GM20431 (cell line): ENCODE results near the gene HTRA2.

Experiments
- in situ Hi-C: fragments of 300-500 bp; cut with MseI, MboI; formaldehyde crosslinking; loops from one replicate; pipeline ENCODE4 v1.15.0; 2020; ENCODE audit warnings: low sequenced_read_pairs; ENCODE audit not compliant: unreplicated experiment

The HTRA2 gene

DNA sequence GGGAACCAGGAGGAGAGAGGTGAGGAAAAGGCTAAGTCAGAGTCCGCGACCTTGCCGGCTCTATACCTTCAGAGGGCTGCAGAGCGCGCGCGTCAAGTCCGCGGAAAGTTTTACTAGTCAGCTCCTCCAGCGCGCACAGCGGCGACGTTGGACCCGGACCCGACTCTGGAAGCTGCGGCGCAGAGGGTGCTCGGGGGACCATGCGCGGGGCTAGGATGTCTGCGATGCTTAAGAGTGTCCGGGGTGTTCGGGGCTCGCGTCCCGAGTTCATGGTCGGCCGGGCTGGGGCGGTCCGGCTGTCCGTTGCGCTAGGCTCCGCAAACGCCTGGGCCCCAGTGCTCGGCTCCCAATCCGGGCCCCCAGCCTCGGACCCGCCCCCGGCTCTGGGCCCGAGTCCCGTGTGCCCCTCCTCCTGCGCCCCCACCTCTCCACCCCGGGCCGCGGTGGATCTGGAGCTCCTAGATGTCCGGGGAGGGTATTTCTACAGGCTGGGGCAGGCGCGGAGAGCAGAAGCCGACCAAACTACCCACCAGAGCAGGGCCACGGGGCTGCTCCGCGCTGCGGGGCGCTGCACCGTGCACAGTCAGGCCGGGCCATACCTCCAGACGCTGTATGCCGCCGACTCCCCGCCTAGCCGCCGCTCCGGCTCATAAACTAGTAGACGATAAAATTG is 30.3 kb upstream of the HTRA2 start, which contains the start of gene LBX2:
LBX2 (minus strand) TSS at position 337 of the 673 bp plus-strand sequence; CDS start at position 271, 66 bp downstream.
- in situ Hi-C loops: loop anchor here (25.0 kb wide), 1 partner anchor 88 kb away; no protein-coding TSS in a partner anchor

DNA sequence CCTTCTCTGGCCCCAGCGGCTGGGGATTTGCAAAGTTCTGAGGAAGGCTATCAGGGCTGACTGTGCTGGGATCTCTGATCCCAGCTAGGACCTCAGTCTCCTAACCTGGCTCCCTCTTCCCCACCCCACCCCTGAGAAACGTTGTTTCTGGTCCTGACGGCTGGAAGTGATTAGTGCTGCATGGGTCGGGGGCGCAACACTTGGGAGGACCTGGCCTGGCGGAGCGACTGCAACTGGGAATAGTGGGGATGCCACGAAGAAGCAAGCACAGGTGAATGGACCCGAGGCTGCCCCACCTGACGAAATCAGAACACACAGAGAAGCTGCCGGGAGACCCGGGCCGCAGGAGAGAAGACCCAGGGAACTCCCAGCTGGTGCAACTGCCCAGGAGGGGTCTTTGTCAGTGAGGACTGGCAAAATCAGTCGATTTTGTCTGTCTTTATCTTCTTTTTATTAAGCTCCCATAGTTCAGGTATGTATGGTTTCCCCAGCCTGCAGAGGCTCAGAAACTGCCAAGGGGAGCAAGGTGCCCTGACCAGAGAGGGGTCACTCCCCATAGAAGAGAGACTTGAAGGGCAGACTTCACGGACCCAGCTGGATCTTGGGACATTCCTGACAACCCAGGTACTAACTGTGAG is 29.7 kb upstream of the HTRA2 start:
- in situ Hi-C loops: loop anchor here (25.0 kb wide), 1 partner anchor 87 kb away; no protein-coding TSS in a partner anchor

DNA sequence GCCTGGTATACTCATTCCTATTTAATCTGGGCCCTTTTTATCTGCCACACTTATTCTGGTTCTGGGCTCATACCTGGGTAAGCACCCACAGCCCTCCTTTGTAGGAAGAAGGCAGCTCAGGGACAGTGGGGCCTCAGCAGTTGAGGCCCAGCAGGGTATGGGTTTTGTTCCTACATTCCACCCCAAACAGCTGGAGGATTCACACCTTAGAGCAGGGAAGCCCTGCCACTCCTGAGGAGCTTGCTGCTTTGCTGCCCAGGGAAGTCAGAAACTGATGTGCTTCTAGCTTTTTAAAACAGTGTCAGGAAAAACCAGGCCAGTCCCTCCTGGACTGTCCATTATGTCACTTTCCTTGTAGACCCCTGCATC is 29.2 kb upstream of the HTRA2 start:
- in situ Hi-C loops: no loop called here

DNA sequence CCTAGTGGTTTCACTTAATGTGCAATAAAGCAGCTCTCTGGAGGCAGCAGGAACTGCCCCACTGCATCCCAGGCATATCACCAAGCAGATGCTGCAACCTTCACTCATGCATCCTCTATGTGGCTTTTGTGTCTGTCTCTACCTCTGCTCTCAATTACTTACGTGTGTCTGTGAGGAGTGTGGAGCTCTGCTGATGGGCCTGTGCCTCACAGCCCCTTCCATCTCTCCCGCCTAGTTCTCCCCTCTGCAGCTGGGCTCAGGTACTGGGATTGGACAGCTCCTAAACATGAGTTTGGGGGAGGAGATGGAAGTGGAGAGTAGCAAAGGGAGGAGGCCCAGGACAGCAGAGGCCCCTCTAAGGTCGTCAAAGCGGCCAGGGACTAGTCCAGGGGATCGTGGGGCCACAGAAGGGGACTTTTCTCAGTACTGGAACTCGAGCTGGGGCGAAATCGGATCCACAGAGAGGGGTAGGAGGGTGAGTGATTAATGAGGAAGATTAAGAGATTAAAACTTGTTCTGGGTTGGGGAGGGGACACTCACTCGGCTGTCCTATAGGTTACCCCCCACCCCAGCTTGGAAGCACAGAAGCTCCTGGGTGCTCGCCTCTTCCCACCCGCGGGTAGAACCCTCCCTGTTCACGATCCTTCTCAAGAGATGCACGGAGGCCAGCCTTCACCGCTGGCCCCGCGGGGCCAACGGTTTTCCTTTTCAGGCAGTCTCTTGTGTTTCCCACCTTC is 28.2 kb upstream of the HTRA2 start:
- in situ Hi-C loops: no loop called here

DNA sequence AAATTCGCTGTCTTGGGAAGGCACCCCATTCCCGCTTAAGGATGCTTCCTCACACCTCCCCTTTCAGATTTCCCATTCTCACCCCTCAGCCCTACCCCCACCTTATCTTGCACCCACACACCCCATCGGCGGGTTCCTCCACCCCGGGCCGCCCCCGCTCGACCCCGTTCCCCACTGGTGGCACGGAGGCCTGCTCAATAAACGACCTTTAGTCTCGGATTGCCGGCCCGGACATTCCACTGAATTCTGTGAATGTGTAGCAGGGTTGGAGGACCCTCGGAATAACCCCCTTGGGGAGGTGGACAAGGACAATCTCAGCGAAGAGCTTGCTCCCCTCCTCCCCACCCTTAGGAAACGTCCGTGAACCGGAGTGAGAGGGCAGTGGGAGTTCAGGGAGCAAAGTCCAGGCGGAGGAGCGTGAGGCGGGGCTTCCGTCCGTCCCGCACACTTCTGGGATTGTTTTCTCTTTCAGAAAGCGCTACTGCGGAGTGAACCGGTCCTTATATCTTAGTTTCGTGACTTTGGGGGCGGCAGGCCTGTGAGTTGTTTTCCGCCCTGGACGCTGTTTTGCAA is 27.5 kb upstream of the HTRA2 start:
- in situ Hi-C loops: no loop called here

DNA sequence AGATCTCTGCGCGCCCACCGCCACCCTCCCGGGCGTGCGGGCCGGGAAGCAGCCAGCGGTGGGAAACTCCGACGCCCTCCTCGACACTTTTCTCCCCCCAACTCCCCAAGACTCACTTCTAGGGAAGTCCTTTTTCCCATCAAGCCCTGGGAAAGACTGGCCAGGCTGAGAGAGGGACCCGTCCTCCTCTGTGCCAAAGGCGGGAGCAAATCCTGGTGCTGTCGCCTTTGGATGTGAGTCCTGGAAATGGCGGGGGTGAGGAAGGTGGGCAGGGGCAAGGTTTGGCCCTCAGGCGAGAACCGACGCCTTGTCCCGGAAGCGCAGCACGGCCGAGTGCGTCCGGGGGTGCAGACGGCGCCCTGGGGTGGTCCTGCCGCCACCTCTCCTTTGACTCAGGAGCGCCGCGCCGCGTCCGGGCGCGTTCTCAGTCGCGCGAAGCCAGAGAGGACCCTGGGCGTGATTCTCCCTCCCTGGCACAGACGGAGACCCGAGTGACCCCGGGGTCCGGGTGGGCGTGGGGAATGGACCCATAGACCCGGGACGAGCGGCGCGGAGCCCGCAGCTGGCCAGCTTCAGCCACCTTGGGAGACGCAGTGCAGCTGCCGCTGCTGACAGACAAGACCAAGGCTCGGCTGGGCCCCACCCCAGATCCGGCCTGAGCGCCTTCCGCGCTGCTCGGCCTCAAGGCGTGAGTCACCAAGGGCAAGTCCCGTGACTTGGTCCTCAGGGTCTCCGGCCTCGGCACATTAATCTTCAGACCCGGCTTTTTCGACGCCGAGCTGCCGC is 26.8 kb upstream of the HTRA2 start:
- in situ Hi-C loops: no loop called here

DNA sequence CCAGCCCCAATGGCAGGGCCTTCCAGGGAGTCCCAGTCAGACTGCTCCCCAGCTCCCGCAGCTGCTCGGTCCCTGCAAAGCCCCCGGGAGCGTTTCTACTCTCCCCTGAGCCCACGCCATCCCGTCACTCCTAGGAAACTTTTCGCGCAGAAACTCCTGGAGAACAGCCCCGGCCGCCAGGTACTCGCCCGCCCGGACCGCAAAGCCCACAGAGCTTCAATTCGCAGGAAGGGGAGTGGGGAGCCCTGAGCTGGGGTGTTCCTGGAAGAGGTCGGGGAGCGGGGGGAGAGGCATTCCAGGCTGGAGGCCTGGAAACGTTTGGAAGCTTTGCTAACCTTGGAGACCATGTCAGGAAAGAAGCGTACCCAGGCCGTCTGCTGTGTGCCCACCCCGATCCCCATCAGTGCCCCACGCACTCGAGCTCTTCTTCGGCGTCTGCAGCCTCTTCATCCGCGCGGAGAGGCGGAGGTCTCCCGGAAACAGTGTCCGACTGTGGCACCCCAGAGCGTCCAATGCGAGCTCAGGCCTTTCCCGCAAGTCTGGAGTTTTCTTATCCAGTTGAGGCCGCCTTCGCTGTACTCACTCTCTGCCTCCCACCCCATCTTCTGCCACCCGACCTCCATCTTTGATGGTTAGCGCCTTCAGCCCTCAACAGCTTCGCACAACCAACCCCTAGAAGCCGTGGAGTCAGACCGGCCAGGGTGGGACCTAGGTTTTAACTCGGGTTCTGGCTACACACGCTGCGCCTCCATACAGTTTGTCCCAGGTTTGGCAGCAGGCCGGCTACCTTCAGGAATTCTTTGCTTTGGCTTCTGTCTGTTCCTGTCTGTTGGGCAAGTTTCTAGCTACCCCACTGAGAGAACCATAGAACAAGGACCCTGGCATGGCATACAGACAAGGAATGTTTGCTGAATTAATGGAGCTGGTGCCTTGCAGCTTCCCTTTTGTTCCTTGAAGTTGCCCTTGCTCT is 25.9 kb upstream of the HTRA2 start:
- in situ Hi-C loops: no loop called here

DNA sequence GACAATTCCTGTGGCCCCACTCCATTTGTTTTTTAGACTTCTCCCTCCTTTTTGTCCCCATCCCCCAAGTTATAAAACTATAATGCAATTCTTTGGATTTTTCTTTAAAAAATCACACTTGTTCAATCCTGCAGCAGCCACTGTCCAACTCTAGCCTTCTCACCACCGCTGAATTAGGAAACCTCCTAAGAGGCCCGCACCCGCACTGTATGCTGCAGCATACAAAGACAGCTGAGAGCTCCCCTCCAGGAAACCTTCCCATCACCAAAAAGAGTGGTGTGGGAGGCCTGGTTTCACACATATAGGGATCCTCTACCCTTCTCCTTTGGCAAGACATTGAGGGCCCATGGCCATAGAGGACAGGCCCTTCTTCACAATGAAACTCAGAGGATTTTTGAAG is 25.1 kb upstream of the HTRA2 start:
- in situ Hi-C loops: no loop called here

DNA sequence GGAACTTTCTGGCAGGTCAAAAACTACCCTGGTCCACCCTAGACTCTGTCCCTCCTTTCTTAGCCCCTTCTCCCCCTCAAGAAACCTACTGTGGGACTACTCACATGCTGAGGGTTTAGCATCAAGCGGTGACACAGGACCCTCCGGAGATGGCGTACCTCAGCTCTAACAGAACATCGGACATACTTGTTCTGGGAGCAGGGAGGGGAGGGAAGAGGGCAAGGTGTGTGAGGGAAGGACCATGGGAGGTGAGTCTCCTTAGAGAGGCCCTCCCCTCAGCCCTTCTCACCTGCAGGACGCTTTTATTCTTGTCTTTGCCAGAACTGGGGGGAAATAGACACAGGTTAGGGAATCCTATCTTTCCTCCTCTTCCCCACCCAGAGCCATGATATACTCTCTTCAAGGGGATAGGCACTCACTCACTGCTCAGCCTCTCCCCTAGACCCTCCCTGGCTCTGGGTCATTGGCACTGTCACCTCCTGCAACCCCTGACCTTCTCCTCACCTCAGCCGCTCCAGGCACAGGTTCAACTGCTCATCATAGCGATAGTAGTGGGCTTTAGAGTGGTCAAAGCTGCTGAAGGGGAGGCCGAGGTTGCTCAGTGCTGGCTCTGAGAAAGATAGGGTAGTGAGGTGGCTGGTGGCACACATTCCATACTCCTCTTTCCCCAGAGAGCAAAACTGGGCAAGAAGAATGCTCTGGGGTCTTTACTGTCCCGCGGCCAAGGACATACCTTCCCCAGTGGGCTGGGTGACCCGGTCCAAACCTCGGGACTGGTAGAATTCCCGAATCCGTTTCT is 24.1 kb upstream of the HTRA2 start:
- in situ Hi-C loops: no loop called here

DNA sequence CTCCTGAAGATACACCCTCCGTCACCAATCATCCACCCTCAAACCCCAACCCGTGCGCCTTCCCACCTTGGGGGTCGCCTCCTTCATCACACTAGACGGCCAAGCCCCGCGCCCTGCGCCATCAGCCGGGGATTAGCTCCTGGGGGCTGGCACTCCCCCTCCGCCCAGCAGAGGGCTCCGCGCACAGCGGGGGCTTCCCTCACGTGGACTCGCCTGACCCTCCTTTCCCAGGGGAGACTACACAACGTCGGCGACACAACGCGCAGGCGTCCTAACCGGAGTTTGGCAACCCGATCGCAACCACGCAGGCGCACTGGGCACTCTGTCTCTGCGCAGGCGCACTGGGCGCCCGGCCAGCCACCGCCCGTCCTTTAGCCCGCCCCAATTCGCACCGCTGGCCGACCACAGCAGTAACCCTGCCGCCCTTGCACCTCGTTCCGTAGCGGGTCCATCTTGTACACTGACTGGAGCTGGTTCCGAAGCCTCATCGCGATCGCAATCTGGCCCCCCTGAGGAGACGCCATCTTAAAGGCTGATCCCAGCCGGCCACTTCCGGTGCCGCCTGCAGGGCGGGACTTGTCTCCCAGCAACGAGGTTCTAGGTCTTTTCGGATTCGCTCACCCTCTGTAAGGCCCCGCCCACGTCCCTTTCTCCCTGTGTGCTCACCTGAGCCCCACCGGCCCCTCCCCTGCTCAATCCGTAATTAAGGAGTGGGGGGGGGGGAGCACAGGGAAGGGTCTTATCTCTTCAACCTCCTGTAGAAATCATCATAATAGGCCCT is 22.4 kb upstream of the HTRA2 start, which contains the start of gene PCGF1:
PCGF1 (minus strand) TSS at position 551 of the 781 bp plus-strand sequence; CDS start at position 524, 27 bp downstream.
- in situ Hi-C loops: no loop called here

DNA sequence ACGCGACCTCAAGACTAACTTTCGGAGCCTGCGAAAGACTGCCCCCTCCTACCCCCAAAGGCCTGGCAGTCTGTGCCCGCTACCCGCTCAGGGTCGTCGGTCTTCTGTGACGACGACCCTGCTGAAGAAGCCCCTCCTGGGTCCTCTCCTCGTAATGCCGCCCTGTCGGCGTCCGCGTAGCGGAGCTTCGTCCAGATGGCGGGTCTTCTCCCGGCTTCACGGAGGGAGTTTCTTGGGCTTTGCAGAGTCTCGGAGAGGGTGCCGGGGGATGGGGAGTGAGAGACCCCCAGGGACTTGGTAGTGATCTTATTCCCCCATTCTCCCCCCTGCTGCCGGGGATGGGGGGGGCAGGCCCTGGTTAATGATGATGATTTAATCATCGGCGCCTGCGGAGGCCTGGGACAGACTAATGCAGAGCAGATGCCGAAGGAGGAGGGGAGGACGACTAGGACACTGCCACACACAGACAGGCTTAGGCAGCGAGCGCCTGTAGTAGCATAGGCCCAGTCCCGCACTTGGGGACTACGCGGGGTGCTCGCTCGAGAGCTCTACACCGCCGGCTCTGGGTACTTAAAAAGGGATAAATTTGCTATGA is 21.7 kb upstream of the HTRA2 start:
- in situ Hi-C loops: no loop called here

DNA sequence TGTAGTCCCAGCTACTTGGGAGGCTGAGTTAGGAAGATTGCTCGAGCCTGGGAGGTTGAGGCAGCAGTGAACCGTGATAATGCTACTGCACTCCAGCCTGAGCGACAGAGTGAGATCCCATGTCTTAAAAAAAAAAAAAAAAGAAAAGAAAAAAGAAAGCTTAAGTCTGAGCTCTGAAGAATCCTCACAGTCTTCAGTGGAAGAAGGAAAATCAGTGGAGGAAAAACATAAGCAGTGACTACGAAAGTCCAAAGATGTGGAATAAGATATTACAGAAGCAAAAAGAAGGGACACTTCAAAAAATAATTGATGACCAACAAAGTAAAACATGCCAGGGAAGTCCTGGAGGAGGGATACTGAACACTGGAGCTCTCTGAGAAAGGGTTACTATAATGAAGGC is 19.5 kb upstream of the HTRA2 start:
- in situ Hi-C loops: no loop called here

DNA sequence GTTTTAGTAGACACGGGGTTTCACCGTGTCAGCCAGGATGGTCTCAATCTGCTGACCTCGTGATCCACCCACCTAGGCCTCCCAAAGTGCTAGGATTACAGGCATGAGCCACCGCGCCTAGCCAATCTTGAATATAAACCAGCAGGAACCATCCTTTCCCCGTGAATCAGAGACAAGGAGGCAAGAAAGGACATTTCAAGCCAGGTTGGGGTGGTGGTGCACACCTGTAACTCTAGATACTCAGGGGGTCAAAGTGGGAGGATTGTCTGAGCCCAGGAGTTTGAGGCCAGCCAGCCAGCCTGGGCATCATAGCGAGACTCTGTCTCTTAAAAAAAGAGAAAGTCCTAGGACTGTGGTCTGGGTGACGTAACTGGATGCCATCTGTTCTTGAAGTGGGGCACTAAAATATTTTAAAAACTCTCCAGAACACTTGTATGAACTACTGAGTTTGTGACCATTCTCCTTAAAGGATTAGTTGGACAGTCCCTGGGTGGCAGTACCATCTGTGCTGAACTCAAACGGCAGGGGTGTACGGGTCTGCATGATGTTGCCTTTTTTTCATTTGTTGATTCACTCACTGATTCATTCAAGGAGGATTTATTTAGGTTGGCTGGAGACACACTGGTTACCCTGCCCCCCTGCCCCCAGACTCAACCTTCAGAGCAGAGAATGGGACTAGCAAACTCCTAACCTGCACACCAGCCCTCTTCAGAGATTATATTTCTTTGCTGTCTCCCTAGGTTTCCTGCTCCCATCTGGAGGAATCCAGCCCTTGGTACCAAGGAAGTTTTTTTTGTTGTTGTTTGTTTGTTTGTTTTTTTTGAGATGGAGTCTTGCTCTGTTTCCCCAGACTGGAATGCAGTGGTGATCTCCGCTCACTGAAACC is 18.4 kb upstream of the HTRA2 start:
- in situ Hi-C loops: no loop called here

DNA sequence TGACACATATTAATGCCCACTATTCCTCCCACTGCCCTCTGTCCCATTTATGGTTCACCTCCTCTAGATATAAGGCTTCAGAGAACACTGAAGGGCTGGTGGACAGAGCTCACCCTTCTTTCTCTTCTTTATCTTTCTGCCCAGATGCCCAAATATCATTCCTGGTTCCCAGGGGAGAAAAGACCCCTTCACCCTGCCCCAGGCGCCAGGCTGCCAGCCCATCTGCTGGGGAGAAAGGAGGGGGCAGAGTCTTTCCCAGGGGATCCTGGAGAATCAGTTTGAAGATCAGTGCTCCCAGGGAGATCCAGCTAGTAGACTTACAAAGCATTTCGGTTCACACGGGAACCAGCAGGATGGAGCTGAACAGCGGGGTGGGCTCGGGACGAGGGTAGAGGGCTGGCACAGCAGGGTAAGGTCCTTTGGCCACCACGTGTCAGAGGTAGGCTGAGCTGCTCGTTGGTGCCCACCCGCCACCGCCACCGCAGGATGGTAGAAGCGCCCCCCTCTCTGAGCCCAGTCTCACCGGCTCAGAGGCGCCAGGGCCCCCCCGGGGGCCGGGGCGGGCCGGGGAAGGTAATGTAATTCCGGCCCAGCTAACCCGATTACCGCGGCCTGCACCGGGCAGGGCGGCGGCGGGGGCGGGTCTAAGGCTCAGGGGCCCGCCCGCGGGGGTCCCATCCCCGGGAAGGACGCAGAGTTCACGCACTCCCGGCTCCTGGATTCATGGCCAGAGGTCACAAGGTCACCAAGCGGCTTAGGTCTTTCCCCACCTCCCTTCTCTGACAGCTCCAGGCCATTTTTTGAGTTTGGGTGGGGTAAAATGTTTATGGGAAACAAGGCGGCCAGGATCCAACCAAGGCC is 16.8 kb upstream of the HTRA2 start:
- in situ Hi-C loops: no loop called here
